ENCODE measurements around the gene STX16.

The STX16 gene

GRCh38 chr20:58650776-58651558, at the start of gene STX16:
TSS of gene STX16 (plus strand) at chr20:58651283. CDS start at chr20:58652007, 724 bp downstream.
- no peak for DNase-seq

- DNase-seq, result no peak
Measured at GRCh38 chr20:58602124-58602523, 49.0 kb upstream of the STX16 start.

- DNase-seq, result no peak
Measured at GRCh38 chr20:58603721-58604120, 47.4 kb upstream of the STX16 start.

DNA sequence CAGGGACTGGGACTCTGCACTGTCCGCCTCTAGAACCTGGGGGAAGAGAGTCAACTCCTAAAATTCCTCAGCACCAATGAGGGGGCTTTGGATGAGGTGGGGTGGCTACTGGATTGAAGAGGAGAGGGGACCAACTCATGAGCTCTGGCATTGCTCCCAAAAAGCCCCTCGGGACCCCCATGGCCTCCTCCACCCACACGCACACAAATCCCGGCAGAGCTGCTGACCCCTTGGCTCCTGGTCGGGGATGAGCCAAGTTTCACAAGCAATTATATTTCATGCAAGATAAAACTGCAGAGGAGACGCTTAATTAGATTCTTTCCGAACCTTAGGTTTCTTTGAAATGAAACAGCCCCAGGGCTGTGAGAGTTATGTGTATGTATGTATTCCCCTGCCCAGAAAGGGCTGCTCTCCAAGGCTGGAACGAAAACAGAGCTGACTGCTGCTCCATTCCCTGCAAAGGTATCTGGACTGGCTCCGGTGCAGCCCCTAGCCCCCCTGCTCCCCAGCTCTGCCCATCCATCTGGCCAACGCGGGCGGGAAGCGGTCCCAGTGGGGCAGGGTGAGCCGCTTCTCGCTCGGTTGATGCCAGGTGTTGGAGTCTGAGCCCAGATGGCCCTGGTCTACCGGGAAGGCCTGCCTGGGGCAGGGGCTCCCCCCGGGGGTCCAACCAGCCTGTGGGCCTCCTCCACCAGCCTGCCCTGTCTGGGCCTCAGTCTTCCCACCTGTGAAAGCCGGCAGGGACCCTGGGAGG, 46.8 kb upstream of the STX16 start:
- DNase-seq, result no peak

GRCh38 chr20:58605292-58606065, 45.6 kb upstream of the STX16 start:
- no peak for DNase-seq

- no peak for DNase-seq
Measured at GRCh38 chr20:58606184-58606583, 44.9 kb upstream of the STX16 start.

DNA sequence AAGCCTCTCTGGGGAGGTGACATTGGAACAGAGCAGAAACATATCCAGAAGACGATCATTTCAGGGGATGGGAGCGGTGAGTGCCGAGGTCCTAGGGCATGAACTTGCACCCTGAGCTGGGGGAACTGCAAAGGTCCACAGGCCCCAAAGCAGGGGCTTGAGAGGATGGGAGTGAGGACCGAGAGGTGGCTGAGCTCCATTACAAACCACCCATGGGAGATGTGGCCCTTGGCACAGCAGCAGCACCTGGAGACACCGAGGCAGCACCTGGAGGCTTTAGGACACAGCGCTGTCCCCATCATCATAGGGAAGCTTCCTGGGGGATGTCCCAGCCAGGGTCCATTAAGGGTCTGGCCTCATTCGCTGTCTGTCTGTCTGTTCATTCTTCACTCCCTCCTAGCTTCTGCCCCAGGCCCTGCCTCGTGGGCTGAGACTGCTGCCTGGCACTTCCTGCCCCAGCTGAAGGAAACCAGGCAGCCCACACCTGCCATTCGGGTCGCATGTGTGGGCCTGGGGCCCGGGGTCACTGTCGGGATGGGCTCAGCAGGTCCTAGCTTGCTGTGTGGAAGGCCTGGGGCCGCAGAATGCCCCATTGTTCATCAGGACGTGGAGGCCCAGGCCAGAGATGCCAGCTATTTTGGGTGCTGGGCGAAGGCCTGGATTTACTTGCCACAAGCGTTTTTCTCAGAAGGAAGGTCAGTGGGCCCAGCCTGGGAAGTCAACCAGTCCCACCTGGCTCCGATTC, 42.8 kb upstream of the STX16 start:
- DNase-seq, result no peak

GRCh38 chr20:58609026-58609425, 42.1 kb upstream of the STX16 start:
- DNase-seq, result no peak

DNA sequence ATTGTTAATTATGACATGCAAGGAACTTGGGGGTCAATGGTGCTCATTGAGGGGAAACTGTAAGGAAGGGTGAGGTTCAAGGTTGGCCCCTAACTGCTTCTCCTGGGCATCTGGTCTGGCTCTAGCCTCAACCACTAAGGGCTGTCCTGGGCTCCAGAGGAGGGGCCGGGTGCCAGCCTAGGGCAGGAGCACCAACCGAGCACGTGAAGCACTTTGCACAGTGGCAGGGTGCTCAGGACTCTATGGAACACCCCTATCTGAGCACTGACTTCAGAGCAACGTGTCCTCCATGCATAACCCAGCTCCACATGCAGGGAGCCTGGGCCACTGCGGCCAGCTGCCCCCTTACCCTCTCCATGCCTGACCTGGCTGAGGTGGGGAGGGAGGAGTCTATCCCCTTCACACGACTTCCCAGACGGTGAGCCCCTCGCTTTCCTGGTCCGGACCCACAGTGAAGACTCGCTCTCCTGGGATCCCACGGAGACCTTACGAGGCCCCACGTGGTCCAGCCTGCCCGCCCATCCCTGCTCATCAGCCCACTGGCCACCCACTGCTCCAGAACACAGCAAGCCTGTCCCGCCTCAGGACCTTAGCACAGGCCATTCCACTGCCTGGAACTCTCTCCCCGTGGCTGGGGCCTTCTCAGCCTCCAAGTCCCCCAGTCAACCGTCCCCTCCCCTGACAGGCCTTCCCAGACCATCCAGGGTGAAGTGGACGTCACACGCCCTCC, 40.8 kb upstream of the STX16 start:
- DNase-seq, result no peak

- no peak for DNase-seq
Measured at GRCh38 chr20:58610811-58611210, 40.3 kb upstream of the STX16 start.

DNA sequence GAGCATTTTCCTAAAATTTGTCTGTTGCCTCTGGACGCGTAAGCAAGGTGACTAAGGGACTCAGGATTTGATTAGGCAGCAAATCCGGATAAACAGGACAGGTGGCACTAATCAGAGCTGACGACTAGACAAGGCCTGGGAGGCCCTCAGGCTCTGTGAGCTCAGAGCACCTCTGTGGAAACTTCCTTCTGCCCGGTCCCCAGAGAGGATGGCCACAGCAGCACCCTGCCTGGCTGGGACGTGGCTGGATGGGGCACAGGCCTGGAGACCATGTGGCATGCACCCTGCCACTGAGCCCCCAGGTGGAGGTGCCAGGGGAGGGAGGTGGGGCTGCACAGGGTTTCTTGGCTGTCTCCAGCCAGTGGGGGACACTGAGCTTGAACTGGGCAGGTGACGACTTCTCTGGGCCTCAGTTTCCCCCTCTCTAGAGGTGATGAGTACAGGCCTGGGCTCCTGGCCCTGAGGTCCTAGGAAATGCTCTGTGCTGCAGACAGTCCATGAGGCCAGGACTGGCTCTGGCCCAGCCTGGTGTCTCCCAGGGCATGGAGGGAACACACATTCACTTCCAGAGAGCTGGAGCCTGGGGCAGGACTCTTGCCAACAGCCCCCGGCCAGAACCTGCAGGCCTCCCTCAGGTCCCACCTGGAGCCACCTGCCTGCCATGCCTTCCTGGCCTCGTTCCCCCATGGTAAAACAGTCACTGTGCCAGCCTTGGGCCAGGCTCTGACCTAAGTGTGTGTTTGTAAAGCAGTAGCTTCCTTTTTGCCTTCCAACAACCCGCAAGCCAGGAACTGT, 39.6 kb upstream of the STX16 start:
- DNase-seq, result no peak

DNA sequence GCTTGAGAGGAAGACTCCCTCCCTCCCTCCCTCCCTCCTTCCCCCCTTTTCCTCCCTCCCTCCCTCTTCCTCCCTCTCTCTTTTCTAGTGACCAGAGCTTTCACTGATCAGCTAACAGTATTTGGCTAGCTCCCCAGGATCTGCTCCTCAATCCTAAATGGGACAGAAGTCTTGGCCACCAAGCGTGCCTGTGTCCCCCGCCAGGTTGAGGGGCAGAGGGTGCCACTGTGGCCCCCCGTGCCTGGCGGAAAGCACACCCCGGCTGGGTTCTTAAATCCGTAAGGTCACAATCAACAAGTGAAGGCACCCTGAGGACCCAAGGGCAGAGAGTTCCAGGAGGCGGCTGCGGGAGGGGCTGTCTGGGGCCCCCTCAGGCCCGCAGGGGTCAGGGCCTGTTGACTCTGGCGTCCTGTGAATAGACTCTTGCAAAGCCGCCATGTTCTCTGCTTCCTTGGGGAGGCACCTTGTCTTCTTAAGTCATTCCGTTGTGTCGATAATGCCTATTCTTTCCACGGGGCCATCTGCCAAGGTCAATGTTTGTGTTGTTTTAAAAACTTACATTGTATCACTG, 38.9 kb upstream of the STX16 start:
- DNase-seq, result no peak

DNA sequence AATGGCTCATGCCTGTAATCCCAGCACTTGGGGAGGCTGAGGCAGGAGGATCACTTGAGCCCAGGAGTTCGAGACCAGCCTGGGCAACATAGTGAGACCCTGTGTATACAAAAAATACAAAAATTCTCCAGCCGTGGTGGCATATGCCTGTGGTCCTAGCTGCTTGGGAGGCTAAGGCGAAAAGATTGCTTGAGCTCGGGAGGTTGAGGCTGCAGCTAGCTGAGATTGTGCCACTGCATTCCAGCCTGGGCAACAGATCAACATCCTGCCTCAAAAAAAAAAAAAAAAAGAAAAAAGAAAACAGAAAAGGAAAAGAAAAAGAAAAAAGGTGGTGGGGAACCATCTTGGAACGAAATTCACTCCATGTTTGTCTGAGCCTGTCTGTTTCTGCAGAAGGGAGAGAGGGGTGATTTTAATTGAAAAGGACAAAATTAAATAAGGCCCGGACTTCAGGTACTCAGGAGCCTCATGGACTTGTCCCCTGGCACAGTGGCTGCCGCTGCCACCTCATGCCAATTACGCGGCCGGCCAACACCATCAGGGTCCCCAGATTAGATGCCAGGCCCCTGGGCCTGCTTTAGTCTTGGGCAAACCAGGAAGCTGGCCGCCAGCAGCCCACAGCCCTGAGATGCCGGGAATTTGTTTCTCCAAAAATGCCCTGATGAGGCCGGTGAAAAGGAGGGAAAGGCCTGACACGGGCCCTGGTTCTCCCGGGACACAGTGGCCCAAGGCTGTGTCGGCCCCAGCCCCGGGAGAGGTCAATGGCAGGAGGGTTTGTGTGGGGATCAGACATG, 37.8 kb upstream of the STX16 start:
- DNase-seq, result no peak

DNA sequence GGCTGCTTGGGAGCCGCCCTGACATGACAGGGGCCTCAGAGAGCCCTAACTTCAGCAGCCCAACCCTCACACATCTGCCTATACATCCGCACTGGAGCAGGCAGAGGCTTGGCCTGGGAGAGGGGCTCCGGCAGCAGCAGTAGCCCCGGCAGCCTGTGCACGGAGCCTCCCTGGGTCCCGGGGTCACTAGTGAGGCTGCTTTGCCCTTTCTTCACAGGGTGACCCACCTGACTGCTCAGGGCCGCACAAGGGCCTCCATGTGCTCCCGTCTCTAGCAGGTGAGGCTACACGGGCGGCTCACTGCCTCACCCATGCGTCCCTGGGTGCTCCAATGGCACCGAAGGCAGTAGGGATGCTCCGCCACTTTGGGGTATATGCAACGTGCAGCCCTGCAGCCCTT, 36.7 kb upstream of the STX16 start:
- no peak for DNase-seq

DNA sequence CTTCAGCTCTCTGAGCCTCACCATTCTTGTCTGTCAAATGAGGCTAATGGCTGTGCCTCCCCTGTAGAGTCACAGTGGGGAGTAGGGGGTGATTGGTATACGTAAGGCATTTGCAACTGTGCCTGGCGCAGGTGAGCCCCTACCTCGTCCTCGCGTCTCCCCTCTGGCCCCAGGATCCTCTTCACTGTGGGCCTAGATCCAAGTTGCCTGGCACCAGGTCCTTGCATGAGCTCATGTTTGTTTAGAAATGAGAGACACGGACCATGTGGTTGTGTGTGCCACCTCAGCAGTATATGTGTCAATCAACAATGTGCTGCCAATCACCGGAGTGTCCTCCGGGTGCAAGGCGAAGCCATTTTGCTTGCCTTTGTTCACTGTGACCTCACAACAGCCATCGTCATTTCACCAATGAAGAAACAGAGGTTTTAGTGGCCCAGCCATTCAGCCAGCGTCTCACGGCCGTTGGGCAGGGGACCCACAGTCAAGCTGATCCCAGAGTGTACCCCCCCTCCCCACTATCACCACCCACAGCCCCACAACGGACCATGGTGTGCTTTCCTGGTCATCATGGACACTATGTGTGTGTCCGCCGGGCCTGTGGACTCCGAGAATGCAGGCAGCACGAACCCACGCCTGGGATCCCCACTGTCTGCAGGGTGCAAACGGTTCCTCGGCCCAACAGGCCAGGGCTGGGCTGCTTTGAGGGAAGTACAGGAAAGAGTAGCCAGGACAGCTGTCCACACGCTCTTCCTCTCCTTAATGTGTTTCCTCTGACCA, 35.9 kb upstream of the STX16 start:
- no peak for DNase-seq

DNA sequence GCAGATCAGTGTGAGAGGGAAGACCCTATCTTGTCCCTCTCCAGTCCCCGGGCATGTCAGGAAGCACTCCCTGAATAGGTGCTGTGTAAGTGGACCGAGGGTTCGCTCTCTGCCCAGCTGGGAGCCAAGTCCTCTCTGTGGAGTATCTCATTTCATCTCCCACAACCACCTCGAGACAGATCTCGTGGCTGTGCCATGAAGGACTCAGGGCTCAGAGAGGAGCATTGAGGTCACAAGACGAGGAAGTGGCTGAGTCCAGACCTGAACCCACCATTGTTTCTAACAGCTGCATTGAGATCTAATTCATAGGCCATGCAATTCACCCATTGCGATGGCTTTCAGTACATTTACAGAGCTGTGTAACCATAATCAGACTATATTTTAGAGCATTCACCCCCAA, 34.7 kb upstream of the STX16 start:
- no peak for DNase-seq

DNA sequence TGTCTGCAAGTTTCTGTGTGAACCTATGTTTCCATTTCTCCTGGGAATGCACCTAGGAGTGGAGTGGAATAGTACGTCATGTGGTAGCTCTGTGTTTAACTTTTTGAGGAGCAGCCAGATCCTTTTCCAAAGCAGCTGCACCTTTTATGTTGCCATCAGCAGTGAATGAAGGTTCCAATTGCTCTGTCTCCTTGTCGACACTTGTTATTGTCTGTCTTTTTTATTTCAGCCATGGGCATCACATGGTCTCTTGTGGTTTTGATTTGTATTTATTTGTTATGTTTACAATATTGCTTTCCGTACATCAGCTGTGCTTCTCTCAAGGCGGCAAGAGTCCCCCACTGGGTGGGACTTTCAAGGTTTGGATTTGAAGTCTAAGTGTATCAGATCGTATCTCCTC, 33.9 kb upstream of the STX16 start:
- DNase-seq, result no peak

- no peak for DNase-seq
Measured at GRCh38 chr20:58618351-58619076, 32.6 kb upstream of the STX16 start.
